Fibroblast of mammary gland (primary cell): ENCODE data around the gene ICAM5.

ENCODE experiments used
- DNase-seq: peaks from one replicate; pipeline ENCODE4 v3.0.0-alpha.2; 2010; ENCODE audit warnings: low read depth
- H3K4me3 ChIP-seq: 2 replicates; pipeline ENCODE4 v1.5.1; 2011; ENCODE audit warnings: low read depth, mild to moderate bottlenecking, low read length, moderate library complexity; ENCODE audit not compliant: control insufficient read depth
- CTCF ChIP-seq: conservative IDR thresholded peaks from 2 replicates; pipeline ENCODE4 v1.5.1; 2011; ENCODE audit warnings: low read depth, low read length, inconsistent platforms; ENCODE audit not compliant: control insufficient read depth, insufficient read depth

Gene ICAM5

GRCh38 chr19:10321417-10321797, 31.7 kb downstream of the ICAM5 start:
- DNase-seq, result no peak
- no peak for TF ChIP-seq CTCF
- H3K4me3 ChIP-seq, result no peak overlapping the region

- TF ChIP-seq CTCF, result no peak
- no peak for DNase-seq
- no peak overlapping the region for H3K4me3 ChIP-seq
Measured at GRCh38 chr19:10321874-10322835, 32.4 kb downstream of the ICAM5 start.

GRCh38 chr19:10325732-10326131, 36.0 kb downstream of the ICAM5 start:
- TF ChIP-seq CTCF, result no peak
- H3K4me3 ChIP-seq, result no peak overlapping the region
- DNase-seq, result no peak

GRCh38 chr19:10327793-10328192, 38.0 kb downstream of the ICAM5 start:
- no peak overlapping the region for H3K4me3 ChIP-seq
- no peak for TF ChIP-seq CTCF
- DNase-seq, result no peak

- no peak overlapping the region for H3K4me3 ChIP-seq
- TF ChIP-seq CTCF, result no peak
- DNase-seq, result no peak
Measured at GRCh38 chr19:10328558-10329429, 39.0 kb downstream of the ICAM5 start.

GRCh38 chr19:10329555-10329954, 39.8 kb downstream of the ICAM5 start:
- TF ChIP-seq CTCF, result no peak
- H3K4me3 ChIP-seq, result no peak overlapping the region
- DNase-seq, result no peak
